HepG2 (cell line): ENCODE data around the gene CTSW. TPM values are rescaled to one million over a fixed set of nuclear protein-coding genes. Genes with fewer than 3 reads are reported as not detected.

Source experiments
- AKAP8 ChIP-seq: sonication (generic); formaldehyde crosslinking; IDR thresholded peaks from 2 replicates; pipeline ENCODE4 v1.5.1; 2020; ENCODE audit warnings: mild to moderate bottlenecking, missing genetic modification reagents
- BORCS8-MEF2B ChIP-seq: sonication (generic); formaldehyde crosslinking; IDR thresholded peaks from 2 replicates; pipeline ENCODE4 v1.8.0; 2022; ENCODE audit warnings: mild to moderate bottlenecking, missing genetic modification reagents
- E2F1 ChIP-seq: sonication (generic); formaldehyde crosslinking; IDR thresholded peaks from 2 replicates; pipeline ENCODE4 v1.5.0; 2020; ENCODE audit warnings: missing genetic modification reagents
- FOSL2 ChIP-seq: sonication (generic); formaldehyde crosslinking; IDR thresholded peaks from 2 replicates; pipeline ENCODE4 v1.4.0; 2020; ENCODE audit warnings: missing genetic modification reagents
- HOXA9 ChIP-seq: sonication (generic); formaldehyde crosslinking; IDR thresholded peaks from 2 replicates; pipeline ENCODE4 v1.8.1; 2022; ENCODE audit warnings: missing genetic modification reagents, mild to moderate bottlenecking, moderate library complexity, borderline replicate concordance
- KDM6A ChIP-seq: IDR thresholded peaks from 2 replicates; pipeline ENCODE4 v1.6.1; 2016; ENCODE audit warnings: low read depth
- RBM39 ChIP-seq: fragments of 200-400 bp; formaldehyde crosslinking; IDR thresholded peaks from one replicate; pipeline ENCODE4 v1.6.1; 2018; ENCODE audit warnings: antibody characterized with exemption, mild to moderate bottlenecking, low read depth, low read length; ENCODE audit not compliant: poor library complexity, severe bottlenecking
- SMARCC2 ChIP-seq: fragments of 450-650 bp; IDR thresholded peaks from 2 replicates; pipeline ENCODE4 v1.6.1; 2017; ENCODE audit warnings: antibody characterized with exemption, mild to moderate bottlenecking
- ZFP41 ChIP-seq: sonication (generic); formaldehyde crosslinking; IDR thresholded peaks from 2 replicates; pipeline ENCODE4 v1.4.0; 2020; ENCODE audit warnings: mild to moderate bottlenecking, missing genetic modification reagents, borderline replicate concordance
- ZKSCAN8 ChIP-seq: IDR thresholded peaks from 2 replicates; pipeline ENCODE4 v1.6.1; 2016; ENCODE audit warnings: borderline replicate concordance, missing genetic modification reagents, missing compliant biosample characterization
- ZNF264 ChIP-seq: sonication (generic); formaldehyde crosslinking; IDR thresholded peaks from 2 replicates; pipeline ENCODE4 v1.4.0; 2020; ENCODE audit warnings: missing genetic modification reagents
- ZNF326 ChIP-seq: sonication (generic); formaldehyde crosslinking; IDR thresholded peaks from 2 replicates; pipeline ENCODE4 v1.4.0; 2020; ENCODE audit warnings: missing genetic modification reagents, borderline replicate concordance
- ZNF407 ChIP-seq: sonication (generic); formaldehyde crosslinking; IDR thresholded peaks from one replicate; pipeline ENCODE4 v1.5.1; 2020; ENCODE audit warnings: mild to moderate bottlenecking, missing genetic modification reagents; ENCODE audit errors: not compliant biosample characterization
- polyA plus RNA-seq, 8 experiments: library from polyadenylated mRNA; depleted of rRNA in 3 of 8; stranded (reverse) in 7 of 8; unstranded in 1 of 8; fragments of >200 nt; fragmentation: Illumina TruSeq in 4 of 8; extraction: Trizol in 4 of 8; gene quantifications; 2 replicates each; pipeline versions ENCODE4 v1.2.1 to v1.2.3, GENCODE V29; 2011 to 2016; ENCODE audit warnings: low read depth in 4 of 8, missing spikeins in 1 of 8, mixed read lengths in 1 of 8; ENCODE audit not compliant: insufficient read depth in 1 of 8
- total RNA-seq, 5 experiments: library from RNA; depleted of rRNA; stranded (reverse); fragments of >200 nt; fragmentation: Illumina TruSeq; extraction: Trizol; gene quantifications; 2 replicates each; pipeline ENCODE4 v1.2.3, GENCODE V29; 2016; ENCODE audit warnings: low read depth in 1 of 5
- TF ChIP-seq, protein P1 (sequence below): sonication (generic); formaldehyde crosslinking; IDR thresholded peaks from 2 replicates; pipeline ENCODE4 v1.4.0; 2020; ENCODE audit warnings: missing genetic modification reagents, borderline replicate concordance
- TF ChIP-seq, protein P2 (sequence below): sonication (generic); formaldehyde crosslinking; IDR thresholded peaks from 2 replicates; pipeline ENCODE4 v1.5.0; 2020; ENCODE audit warnings: missing genetic modification reagents

CTSW gene
- total and polyA plus RNA-seq, 2 of the 13 experiments (the other 11 are each of a cell fraction or from before 2014, with no cell fraction given) = 0.09 TPM; not detected in 1

- TF ChIP-seq ZNF407 (CRISPR knock-in tag) (no peak), BORCS8-MEF2B (no peak), E2F1 (CRISPR knock-in tag) (no peak), HOXA9 (CRISPR knock-in tag) (no peak), ZNF264 (CRISPR knock-in tag) (peak; percentile 50; the same call in 1 of the 2 replicates), SMARCC2 (no peak), ZNF326 (CRISPR knock-in tag) (no peak), ZKSCAN8 (CRISPR knock-in tag) (no peak), FOSL2 (CRISPR knock-in tag) (peak; percentile 83), RBM39 (no peak), ZFP41 (no peak), AKAP8 (CRISPR knock-in tag) (no peak), KDM6A (CRISPR knock-in tag) (no peak)
- TF ChIP-seq, protein P1, sequence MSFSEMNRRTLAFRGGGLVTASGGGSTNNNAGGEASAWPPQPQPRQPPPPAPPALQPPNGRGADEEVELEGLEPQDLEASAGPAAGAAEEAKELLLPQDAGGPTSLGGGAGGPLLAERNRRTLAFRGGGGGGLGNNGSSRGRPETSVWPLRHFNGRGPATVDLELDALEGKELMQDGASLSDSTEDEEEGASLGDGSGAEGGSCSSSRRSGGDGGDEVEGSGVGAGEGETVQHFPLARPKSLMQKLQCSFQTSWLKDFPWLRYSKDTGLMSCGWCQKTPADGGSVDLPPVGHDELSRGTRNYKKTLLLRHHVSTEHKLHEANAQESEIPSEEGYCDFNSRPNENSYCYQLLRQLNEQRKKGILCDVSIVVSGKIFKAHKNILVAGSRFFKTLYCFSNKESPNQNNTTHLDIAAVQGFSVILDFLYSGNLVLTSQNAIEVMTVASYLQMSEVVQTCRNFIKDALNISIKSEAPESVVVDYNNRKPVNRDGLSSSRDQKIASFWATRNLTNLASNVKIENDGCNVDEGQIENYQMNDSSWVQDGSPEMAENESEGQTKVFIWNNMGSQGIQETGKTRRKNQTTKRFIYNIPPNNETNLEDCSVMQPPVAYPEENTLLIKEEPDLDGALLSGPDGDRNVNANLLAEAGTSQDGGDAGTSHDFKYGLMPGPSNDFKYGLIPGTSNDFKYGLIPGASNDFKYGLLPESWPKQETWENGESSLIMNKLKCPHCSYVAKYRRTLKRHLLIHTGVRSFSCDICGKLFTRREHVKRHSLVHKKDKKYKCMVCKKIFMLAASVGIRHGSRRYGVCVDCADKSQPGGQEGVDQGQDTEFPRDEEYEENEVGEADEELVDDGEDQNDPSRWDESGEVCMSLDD = no peak; the same call in 1 of the 2 replicates
- TF ChIP-seq, protein P2, sequence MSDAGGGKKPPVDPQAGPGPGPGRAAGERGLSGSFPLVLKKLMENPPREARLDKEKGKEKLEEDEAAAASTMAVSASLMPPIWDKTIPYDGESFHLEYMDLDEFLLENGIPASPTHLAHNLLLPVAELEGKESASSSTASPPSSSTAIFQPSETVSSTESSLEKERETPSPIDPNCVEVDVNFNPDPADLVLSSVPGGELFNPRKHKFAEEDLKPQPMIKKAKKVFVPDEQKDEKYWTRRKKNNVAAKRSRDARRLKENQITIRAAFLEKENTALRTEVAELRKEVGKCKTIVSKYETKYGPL (CRISPR knock-in tag) = no peak
Measured at GRCh38 chr11:65900125-65900898, 20.7 kb downstream of the CTSW start, which contains the start of gene FOSL1 (continued).
